Stimulated activated CD4-positive, alpha-beta T cell treated with anti-CD3 and anti-CD28 coated beads, TNF-alpha, amount 100 ng/mL, for 24 hours (primary cell): ENCODE data around the gene ZNF487.
"Not testable (repeated sequence)": the region's sequence is repeated elsewhere in the genome, so short reads cannot be mapped to it uniquely, and the experiment has no call there.

ENCODE experiments used
- DNase-seq, 3 experiments: peaks; one replicate each; pipeline ENCODE4 v3.0.0-alpha.2; 2020; ENCODE audit warnings: low read depth in 3 of 3

Gene ZNF487

GRCh38 chr10:43404704-43405084 lies 32.2 kb upstream of the ZNF487 start:
- no peak for DNase-seq

GRCh38 chr10:43407148-43407575 lies 29.7 kb upstream of the ZNF487 start:
- peak in 1 of 3 experiments; percentile 54 for DNase-seq

- peak; percentile 81 to 92 (median 85) for DNase-seq
Measured at GRCh38 chr10:43407576-43408330, 29.2 kb upstream of the ZNF487 start.

- no peak for DNase-seq
Measured at GRCh38 chr10:43408331-43408709, 28.6 kb upstream of the ZNF487 start.

GRCh38 chr10:43408710-43409384 lies 28.1 kb upstream of the ZNF487 start, which contains the start of gene HNRNPF:
Gene HNRNPF, minus strand, starts transcription at chr10:43409186. Its CDS starts 21,302 bp downstream, at chr10:43387884.
- DNase-seq: peak; percentile 87 to 94 (median 89)

GRCh38 chr10:43409385-43410109 lies 27.4 kb upstream of the ZNF487 start:
- DNase-seq: peak in 2 of 3 experiments; percentile 41 to 77

GRCh38 chr10:43410345-43410744 lies 26.6 kb upstream of the ZNF487 start:
- no peak for DNase-seq

- no peak for DNase-seq
Measured at GRCh38 chr10:43411536-43411935, 25.4 kb upstream of the ZNF487 start.

- no peak for DNase-seq
Measured at GRCh38 chr10:43415544-43415943, 21.4 kb upstream of the ZNF487 start.

- peak in 1 of 3 experiments; percentile 51 for DNase-seq
Measured at GRCh38 chr10:43417950-43418768, 18.8 kb upstream of the ZNF487 start.

- DNase-seq: no peak
Measured at GRCh38 chr10:43419997-43420368, 16.9 kb upstream of the ZNF487 start.

GRCh38 chr10:43420369-43421200 lies 16.3 kb upstream of the ZNF487 start:
- DNase-seq: peak; percentile 60 to 86 (median 63)

GRCh38 chr10:43421201-43421507 lies 15.8 kb upstream of the ZNF487 start:
- DNase-seq: no peak

- DNase-seq: no peak
Measured at GRCh38 chr10:43421519-43421918, 15.4 kb upstream of the ZNF487 start.

GRCh38 chr10:43421944-43422343 lies 15.0 kb upstream of the ZNF487 start:
- not testable (repeated sequence) for DNase-seq

- no peak for DNase-seq
Measured at GRCh38 chr10:43424416-43424815, 12.5 kb upstream of the ZNF487 start.

- DNase-seq: not testable (repeated sequence)
Measured at GRCh38 chr10:43426476-43426875, 10.4 kb upstream of the ZNF487 start.

GRCh38 chr10:43427166-43427825 lies 9.6 kb upstream of the ZNF487 start:
- peak in 1 of 3 experiments; percentile 59 for DNase-seq

- DNase-seq: no peak
Measured at GRCh38 chr10:43430926-43431663, 5.8 kb upstream of the ZNF487 start.
